ENCODE data around the gene NOS3.

GRCh38 chr7:150942001-150942590 is 48.7 kb upstream of the NOS3 start:
- TF ChIP-seq CTCF (IDR thresholded peaks at IDR 0.05) = no peak
- no peak for TF ChIP-seq POLR2A (IDR thresholded peaks at IDR 0.05)

Data from uterus (tissue), 2 donors.